Activated CD8-positive, alpha-beta memory T cell treated with anti-CD3 and anti-CD28 coated beads, Interleukin-2, amount 50 U/mL, for 1 hour (primary cell): ENCODE results near the gene SLC48A1.
"Not testable (repeated sequence)": the region's sequence is repeated elsewhere in the genome, so short reads cannot be mapped to it uniquely, and the experiment has no call there.

ENCODE experiments used
- DNase-seq: peaks from one replicate; pipeline ENCODE4 v3.0.0-alpha.2; 2020; ENCODE audit errors: extremely low read depth

Gene SLC48A1

GRCh38 chr12:47791351-47791746 is 18.3 kb downstream of the SLC48A1 start:
- DNase-seq, result no peak

- no peak for DNase-seq
Observed at GRCh38 chr12:47791874-47792273, 18.8 kb downstream of the SLC48A1 start.

GRCh38 chr12:47793015-47793681 is 20.1 kb downstream of the SLC48A1 start:
- DNase-seq, result no peak

- no peak for DNase-seq
Observed at GRCh38 chr12:47794679-47795078, 21.6 kb downstream of the SLC48A1 start.

GRCh38 chr12:47795121-47795813 is 22.2 kb downstream of the SLC48A1 start:
- no peak for DNase-seq

GRCh38 chr12:47795814-47796411 is 22.9 kb downstream of the SLC48A1 start:
- DNase-seq, result no peak

- DNase-seq, result no peak
Observed at GRCh38 chr12:47797441-47797840, 24.4 kb downstream of the SLC48A1 start.

GRCh38 chr12:47798382-47798948 is 25.4 kb downstream of the SLC48A1 start:
- no peak for DNase-seq

- DNase-seq, result no peak
Observed at GRCh38 chr12:47799357-47799955, 26.4 kb downstream of the SLC48A1 start.

- no peak for DNase-seq
Observed at GRCh38 chr12:47800582-47800981, 27.5 kb downstream of the SLC48A1 start.

- DNase-seq, result no peak
Observed at GRCh38 chr12:47801170-47801903, 28.3 kb downstream of the SLC48A1 start.

GRCh38 chr12:47801904-47802246 is 28.8 kb downstream of the SLC48A1 start:
- DNase-seq, result no peak

GRCh38 chr12:47802312-47802711 is 29.3 kb downstream of the SLC48A1 start:
- DNase-seq, result no peak

- DNase-seq, result no peak
Observed at GRCh38 chr12:47803191-47803875, 30.3 kb downstream of the SLC48A1 start.

- no peak for DNase-seq
Observed at GRCh38 chr12:47804171-47804570, 31.1 kb downstream of the SLC48A1 start.

- DNase-seq, result no peak
Observed at GRCh38 chr12:47805417-47805816, 32.4 kb downstream of the SLC48A1 start.

- DNase-seq, result no peak
Observed at GRCh38 chr12:47807338-47807737, 34.3 kb downstream of the SLC48A1 start.

- no peak for DNase-seq
Observed at GRCh38 chr12:47808050-47808449, 35.0 kb downstream of the SLC48A1 start.

- DNase-seq, result no peak
Observed at GRCh38 chr12:47808574-47809365, 35.7 kb downstream of the SLC48A1 start.

GRCh38 chr12:47809518-47809917 is 36.5 kb downstream of the SLC48A1 start:
- DNase-seq, result not testable (repeated sequence)

GRCh38 chr12:47811072-47811396 is 38.0 kb downstream of the SLC48A1 start:
- no peak for DNase-seq
